HT1080 (cell line): ENCODE results near the gene KLHL18. TPM values are rescaled to one million over a fixed set of nuclear protein-coding genes. Genes with fewer than 3 reads are reported as not detected.
"Not testable (repeated sequence)": the region's sequence is repeated elsewhere in the genome, so short reads cannot be mapped to it uniquely, and the experiment has no call there.

ENCODE experiments used
- DNase-seq: peaks from one replicate; pipeline ENCODE4 v3.0.0-alpha.2; 2015; ENCODE audit warnings: low read depth
- polyA plus RNA-seq, 2 experiments: library from polyadenylated mRNA; depleted of rRNA; stranded (reverse); fragments of >200 nt; gene quantifications; 2 replicates each; pipeline ENCODE4 v1.2.3, GENCODE V29; 2015
- total RNA-seq: library from RNA; depleted of rRNA; stranded (reverse); fragments of >200 nt; shearing (Covaris generic); gene quantifications from 2 replicates; pipeline ENCODE4 v1.2.3, GENCODE V29; 2014; rRNA removed

The KLHL18 gene
- 20.4 and 26.2 TPM in 2 replicates for total RNA-seq
- 22.6 and 24.8 TPM in 2 replicates for polyA plus RNA-seq (2015; cell fraction: cytosol; rRNA removed)
- polyA plus RNA-seq (2015; cell fraction: nucleus; rRNA removed): 22.3 and 23.2 TPM in 2 replicates

- DNase-seq: peak; percentile 91
These were observed at the start of gene KLHL18, which contains the start of gene KIF9 for GRCh38 chr3:47282424-47283192. Gene KLHL18, plus strand, starts transcription at chr3:47282944. Its CDS starts 22 bp downstream, at chr3:47282966. Gene KIF9, minus strand, starts transcription at chr3:47282799. Its CDS starts 5,425 bp downstream, at chr3:47277374.

DNA sequence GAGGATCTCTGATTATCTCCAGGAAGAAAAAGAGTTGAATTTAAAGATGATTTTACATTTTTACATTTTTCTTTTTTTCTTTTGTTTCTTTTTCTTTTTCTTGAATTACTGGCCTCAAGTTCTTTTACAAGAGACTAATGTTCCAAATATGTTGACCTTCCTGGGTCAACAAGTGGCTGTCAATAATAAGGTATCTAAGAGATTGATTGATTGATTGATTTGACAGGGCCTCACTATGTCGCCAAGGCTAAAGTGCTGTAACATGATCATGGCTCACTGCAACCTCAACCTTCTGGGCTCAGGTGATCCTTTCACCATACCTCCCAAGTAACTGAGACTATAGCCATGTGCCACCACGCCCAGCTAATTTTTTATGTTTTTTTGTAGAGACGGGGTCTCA, 44.7 kb upstream of the KLHL18 start:
- no peak for DNase-seq

GRCh38 chr3:47239929-47240328, 42.8 kb upstream of the KLHL18 start:
- no peak for DNase-seq

GRCh38 chr3:47243419-47244147, 39.2 kb upstream of the KLHL18 start:
- no peak for DNase-seq

GRCh38 chr3:47244531-47245100, 38.1 kb upstream of the KLHL18 start:
- no peak for DNase-seq

GRCh38 chr3:47245271-47245670, 37.5 kb upstream of the KLHL18 start:
- DNase-seq: no peak

- no peak for DNase-seq
These were observed 35.3 kb upstream of the KLHL18 start for GRCh38 chr3:47247131-47248064.

GRCh38 chr3:47250309-47251060, 32.3 kb upstream of the KLHL18 start:
- DNase-seq: peak; percentile 32

GRCh38 chr3:47251085-47251484, 31.7 kb upstream of the KLHL18 start:
- not testable (repeated sequence) for DNase-seq

DNA sequence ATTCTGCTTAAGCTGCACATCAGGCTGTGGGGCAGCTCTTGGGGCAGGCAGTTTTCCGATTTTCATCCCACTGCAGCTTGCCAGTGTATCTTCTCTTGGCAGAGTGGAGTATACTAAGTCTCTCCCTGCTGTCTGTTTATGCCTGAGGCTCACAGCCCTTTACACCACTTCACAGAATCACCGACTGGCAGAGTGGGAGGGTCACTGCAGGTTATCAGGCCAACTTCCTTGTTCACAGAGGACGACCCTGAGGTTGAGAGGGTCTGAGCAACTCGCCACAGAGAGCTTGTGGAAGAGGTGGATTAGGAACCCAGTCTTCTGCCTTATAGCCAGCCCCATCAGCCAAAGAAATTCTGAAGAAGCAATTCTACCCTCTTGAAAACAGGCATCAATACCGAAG, 31.1 kb upstream of the KLHL18 start:
- DNase-seq: no peak

- DNase-seq: not testable (repeated sequence)
These were observed 26.4 kb upstream of the KLHL18 start for GRCh38 chr3:47256331-47256730.

DNA sequence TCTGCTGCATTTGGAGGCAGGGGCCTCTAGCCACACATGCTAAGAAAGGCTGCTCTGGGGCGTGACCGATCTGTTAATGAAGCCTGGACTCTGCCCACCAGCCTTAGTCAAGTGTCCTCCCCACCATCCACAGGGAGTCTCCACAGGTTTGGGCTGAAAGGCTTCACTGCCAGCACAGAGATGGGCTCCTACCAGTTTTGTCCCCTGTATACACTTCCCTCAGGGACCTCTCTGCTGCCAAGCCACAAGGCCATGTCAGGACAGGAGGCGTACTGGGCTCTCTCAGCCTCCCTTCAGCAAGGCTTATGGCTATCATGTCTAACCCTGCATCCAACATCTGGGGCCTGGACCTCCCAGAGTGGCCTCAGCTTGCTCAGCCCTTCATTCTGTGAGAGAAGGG, 23.6 kb upstream of the KLHL18 start:
- DNase-seq: no peak

DNA sequence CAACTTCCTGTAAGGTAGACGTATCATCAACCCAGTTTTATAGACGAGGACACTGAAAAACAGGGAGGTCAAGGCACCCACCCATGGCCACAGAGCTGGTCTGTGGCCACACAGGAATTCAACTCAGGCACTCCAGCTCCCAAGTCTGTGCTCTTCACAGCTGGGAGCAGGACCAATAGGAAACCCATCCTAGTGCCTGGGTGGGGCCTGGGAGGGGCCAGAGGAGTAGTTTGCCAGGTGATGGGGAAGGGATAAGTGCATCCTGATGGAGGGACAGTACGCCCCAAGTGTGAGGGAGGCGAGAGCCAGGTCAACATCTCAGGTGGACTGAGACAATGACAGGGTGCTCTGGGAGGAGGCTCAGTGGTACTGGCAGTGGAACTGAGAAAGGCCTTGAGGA, 22.1 kb upstream of the KLHL18 start:
- DNase-seq: no peak

DNA sequence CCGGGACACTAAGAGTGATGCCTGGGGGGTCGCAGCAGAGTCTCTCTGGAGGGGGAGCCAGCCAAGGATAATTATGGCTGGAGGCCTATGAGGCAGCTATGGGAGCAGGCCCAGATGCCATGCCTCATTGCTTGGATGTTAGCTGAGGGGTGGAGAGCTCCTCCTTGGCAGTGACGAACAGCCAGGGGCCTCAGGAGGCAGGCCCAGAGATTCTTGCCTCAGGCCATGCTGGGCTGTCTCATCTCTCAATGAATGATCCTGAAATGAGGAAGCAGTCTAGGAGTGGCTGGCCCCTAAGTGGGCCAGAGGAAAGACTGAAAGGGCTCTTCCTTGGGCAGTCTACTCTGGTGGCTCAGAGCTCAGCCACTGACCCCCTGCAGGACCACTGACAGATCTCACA, 21.4 kb upstream of the KLHL18 start:
- no peak for DNase-seq

GRCh38 chr3:47265008-47265407, 17.7 kb upstream of the KLHL18 start:
- DNase-seq: no peak

GRCh38 chr3:47265725-47266428, 16.9 kb upstream of the KLHL18 start:
- no peak for DNase-seq

DNA sequence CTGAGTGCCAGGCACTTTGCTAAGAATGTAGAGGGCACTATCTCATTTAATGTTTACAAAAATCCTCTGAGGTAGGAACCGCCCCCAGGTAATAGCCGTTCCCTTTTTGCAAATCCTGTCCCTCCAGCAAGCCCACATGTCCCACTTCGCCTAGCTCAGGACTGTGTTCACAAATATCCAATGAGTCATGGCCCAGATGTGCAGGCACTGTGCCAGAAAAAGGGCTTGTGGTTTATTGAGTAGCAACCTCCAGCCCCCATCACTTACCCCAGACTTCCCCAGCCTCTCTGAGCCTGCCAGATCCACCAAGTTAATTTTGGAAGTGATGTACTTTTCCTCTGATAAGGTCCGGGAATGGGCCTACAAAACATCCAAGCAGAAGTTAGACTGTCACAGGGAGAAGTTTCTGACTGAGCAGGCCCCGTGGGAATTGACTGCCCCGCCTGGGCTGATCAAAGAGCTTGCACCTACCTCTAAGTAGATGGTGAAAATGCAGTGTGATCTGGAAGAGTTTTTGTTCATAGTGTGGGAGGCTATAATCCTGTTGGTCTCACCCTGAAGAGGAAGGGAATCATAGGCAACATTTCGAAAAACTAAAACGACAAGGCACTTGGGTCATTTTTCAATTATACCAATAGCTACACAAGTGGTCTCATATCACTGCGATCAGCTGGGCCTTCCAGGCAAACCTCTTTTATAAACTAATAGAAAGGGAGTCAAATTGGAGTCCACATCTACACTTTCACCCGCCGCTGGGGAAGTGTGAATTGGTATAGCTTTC, 15.8 kb upstream of the KLHL18 start:
- DNase-seq: peak; percentile 88

DNA sequence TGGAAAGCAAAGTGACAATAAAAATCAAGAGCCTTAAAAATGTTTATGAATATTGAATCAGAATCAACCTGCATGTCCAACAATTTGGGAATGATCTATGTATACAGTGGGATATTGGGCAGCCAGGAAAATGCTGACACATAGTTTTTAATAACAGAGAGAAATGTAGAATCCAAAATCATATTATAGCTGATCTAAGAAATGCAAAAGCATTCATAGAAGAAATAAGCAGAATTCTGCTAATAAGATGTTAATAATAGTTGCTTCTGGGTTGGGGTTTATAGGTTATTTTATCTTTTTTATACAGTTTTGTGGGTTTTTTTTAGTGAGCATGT, 15.3 kb upstream of the KLHL18 start:
- DNase-seq: no peak

DNA sequence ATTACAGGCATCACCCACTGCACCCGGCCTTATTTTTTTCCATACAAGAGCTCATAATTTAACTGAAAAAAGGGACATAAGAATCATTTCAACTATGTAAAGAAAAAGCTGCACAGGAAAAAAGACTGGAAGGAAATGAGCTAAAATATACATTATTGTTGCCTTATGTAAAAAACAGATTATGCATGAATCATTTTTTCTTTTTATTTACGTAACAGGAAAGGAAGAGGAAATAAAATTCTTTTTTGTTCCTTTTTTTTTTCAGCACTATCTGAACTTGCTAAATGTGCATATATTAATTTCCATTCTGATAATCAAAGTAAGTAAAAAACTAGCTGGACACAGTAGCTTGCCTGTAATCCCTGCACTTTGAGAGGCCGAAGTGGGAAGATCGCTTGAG, 12.2 kb upstream of the KLHL18 start:
- no peak for DNase-seq
